H9 (cell line): ENCODE measurements around the gene LAMP2. TPM values are rescaled to one million over a fixed set of nuclear protein-coding genes. Genes with fewer than 3 reads are reported as not detected.

ENCODE experiments used
- DNase-seq: peaks from one replicate; pipeline ENCODE4 v3.0.0-alpha.2; 2017
- H2AFZ ChIP-seq: one replicate; pipeline ENCODE4 v1.6.1; 2013; ENCODE audit warnings: mild to moderate bottlenecking, low read length, control low read depth, moderate library complexity
- H2AK5ac ChIP-seq: 2 replicates; pipeline ENCODE4 v1.6.1; 2013; ENCODE audit warnings: low read length, control low read depth, mixed read lengths; ENCODE audit not compliant: insufficient read length
- H2BK120ac ChIP-seq: one replicate; pipeline ENCODE4 v1.6.1; 2013; ENCODE audit warnings: low read depth, mild to moderate bottlenecking, low read length, control low read depth, inconsistent platforms; ENCODE audit not compliant: poor library complexity, severe bottlenecking
- H2BK12ac ChIP-seq: 2 replicates; pipeline ENCODE4 v1.6.1; 2013; ENCODE audit warnings: low read length, control low read depth, mixed read lengths, low read depth; ENCODE audit not compliant: insufficient read length
- H2BK15ac ChIP-seq: 2 replicates; pipeline ENCODE4 v1.6.1; 2013; ENCODE audit warnings: low read depth, low read length, control low read depth
- H2BK20ac ChIP-seq: one replicate; pipeline ENCODE4 v1.6.1; 2013; ENCODE audit warnings: low read depth, mild to moderate bottlenecking, low read length, control low read depth, inconsistent platforms; ENCODE audit not compliant: poor library complexity, severe bottlenecking
- H2BK5ac ChIP-seq: 2 replicates; pipeline ENCODE4 v1.6.1; 2013; ENCODE audit warnings: low read length, control low read depth, mixed read lengths; ENCODE audit not compliant: insufficient read length
- H3K14ac ChIP-seq: 2 replicates; pipeline ENCODE4 v1.6.1; 2013; ENCODE audit warnings: low read length, control low read depth; ENCODE audit not compliant: insufficient read depth
- H3K18ac ChIP-seq: 2 replicates; pipeline ENCODE4 v1.6.1; 2013; ENCODE audit warnings: low read depth, mild to moderate bottlenecking, mixed read lengths, low read length, control low read depth; ENCODE audit not compliant: insufficient read length
- H3K23ac ChIP-seq: 2 replicates; pipeline ENCODE4 v1.6.1; 2013; ENCODE audit warnings: low read length, control low read depth, mixed read lengths, low read depth; ENCODE audit not compliant: insufficient read length
- H3K23me2 ChIP-seq: 2 replicates; pipeline ENCODE4 v1.6.1; 2013; ENCODE audit warnings: low read depth, mild to moderate bottlenecking, mixed read lengths, low read length, control low read depth; ENCODE audit not compliant: insufficient read length, poor library complexity, severe bottlenecking
- H3K27ac ChIP-seq: 2 replicates; pipeline ENCODE4 v1.5.1; 2013; ENCODE audit warnings: low read length, control low read depth, mixed read lengths, low read depth; ENCODE audit not compliant: insufficient read length
- H3K27me3 ChIP-seq: 2 replicates; pipeline ENCODE4 v1.6.1; 2013; ENCODE audit warnings: low read length, control low read depth, inconsistent platforms; ENCODE audit not compliant: insufficient read depth
- H3K4ac ChIP-seq: 2 replicates; pipeline ENCODE4 v1.6.1; 2013; ENCODE audit warnings: low read depth, mild to moderate bottlenecking, control low read depth, inconsistent platforms, low read length, moderate library complexity
- H3K4me1 ChIP-seq: 2 replicates; pipeline ENCODE4 v1.6.1; 2013; ENCODE audit warnings: low read length, control low read depth, inconsistent platforms; ENCODE audit not compliant: insufficient read depth
- H3K4me2 ChIP-seq: 2 replicates; pipeline ENCODE4 v1.6.1; 2013; ENCODE audit warnings: low read length, control low read depth, mixed read lengths; ENCODE audit not compliant: insufficient read length, insufficient read depth
- H3K56ac ChIP-seq: 2 replicates; pipeline ENCODE4 v1.6.1; 2013; ENCODE audit warnings: low read depth, mild to moderate bottlenecking, mixed read lengths, low read length, control low read depth; ENCODE audit not compliant: insufficient read length
- H3K79me1 ChIP-seq: 2 replicates; pipeline ENCODE4 v1.6.1; 2013; ENCODE audit warnings: low read depth, mild to moderate bottlenecking, moderate library complexity, low read length, control low read depth, inconsistent platforms; ENCODE audit not compliant: insufficient read depth, poor library complexity, severe bottlenecking
- H3K79me2 ChIP-seq: 2 replicates; pipeline ENCODE4 v1.6.1; 2013; ENCODE audit warnings: low read length, control low read depth, inconsistent platforms; ENCODE audit not compliant: insufficient read depth
- H3K9ac ChIP-seq: 2 replicates; pipeline ENCODE4 v1.6.1; 2013; ENCODE audit warnings: low read length, control low read depth, mixed read lengths; ENCODE audit not compliant: insufficient read length; ENCODE audit errors: extremely low read depth
- H3K9me3 ChIP-seq: one replicate; pipeline ENCODE4 v1.6.1; 2013; ENCODE audit warnings: low read depth, low read length, inconsistent platforms; ENCODE audit not compliant: control insufficient read depth
- H3T11ph ChIP-seq: one replicate; pipeline ENCODE4 v1.6.1; 2013; ENCODE audit warnings: mild to moderate bottlenecking, low read length, control low read depth, inconsistent platforms
- H4K20me1 ChIP-seq: one replicate; pipeline ENCODE4 v1.6.1; 2013; ENCODE audit not compliant: control insufficient read depth, insufficient read length, insufficient read depth
- H4K5ac ChIP-seq: 2 replicates; pipeline ENCODE4 v1.6.1; 2013; ENCODE audit warnings: low read depth, mild to moderate bottlenecking, mixed read lengths, low read length, control low read depth; ENCODE audit not compliant: insufficient read length
- H4K8ac ChIP-seq: replicated peaks from 2 replicates; pipeline ENCODE4 v1.6.1; 2013; ENCODE audit warnings: low read length, control low read depth, mixed read lengths, low read depth; ENCODE audit not compliant: insufficient read length
- H4K91ac ChIP-seq: 2 replicates; pipeline ENCODE4 v1.6.1; 2013; ENCODE audit warnings: low read depth, mild to moderate bottlenecking, moderate library complexity, mixed read lengths, low read length, control low read depth; ENCODE audit not compliant: insufficient read length
- H3K27ac Mint-ChIP-seq, 3 experiments: 2 replicates in 2 of 3; 3 replicates in 1 of 3; pipeline ENCODE4 v1.8.0; 2020 to 2021; ENCODE audit warnings: mixed read lengths in 3 of 3, mild to moderate bottlenecking in 1 of 3, moderate library complexity in 1 of 3
- H3K27me3 Mint-ChIP-seq: 2 replicates; pipeline ENCODE4 v1.8.0; 2021; ENCODE audit warnings: low read depth, mild to moderate bottlenecking, moderate library complexity, mixed read lengths
- H3K36me3 Mint-ChIP-seq, 3 experiments: 2 replicates in 2 of 3; 3 replicates in 1 of 3; pipeline ENCODE4 v1.8.0; 2020 to 2021; ENCODE audit warnings: low read depth in 3 of 3, mixed read lengths in 3 of 3; ENCODE audit not compliant: insufficient read depth in 1 of 3
- H3K4me1 Mint-ChIP-seq, 2 experiments: 2 replicates each; pipeline ENCODE4 v1.8.0; 2020; ENCODE audit warnings: mixed read lengths in 2 of 2
- H3K4me3 Mint-ChIP-seq, 2 experiments: 2 replicates in 1 of 2; 3 replicates in 1 of 2; pipeline ENCODE4 v1.8.0; 2020 to 2021; ENCODE audit warnings: mild to moderate bottlenecking in 2 of 2, mixed read lengths in 2 of 2, moderate library complexity in 1 of 2
- H3K9me3 Mint-ChIP-seq, 2 experiments: 2 replicates in 1 of 2; 3 replicates in 1 of 2; pipeline ENCODE4 v1.8.0; 2020; ENCODE audit warnings: mild to moderate bottlenecking in 2 of 2, mixed read lengths in 2 of 2, moderate library complexity in 1 of 2
- CTCF ChIP-seq: fragments of 200-600 bp; sonication (generic); conservative IDR thresholded peaks from 3 replicates; pipeline ENCODE4 v1.8.0; 2021; ENCODE audit warnings: antibody characterized with exemption, mild to moderate bottlenecking
- WGBS: extraction: QIAGEN DNeasy Blood & Tissue Kit; methylation state at CpG from one replicate; pipeline ENCODE4 v1.1.7; 2013; ENCODE audit warnings: missing lambda C conversion rate, low lambda C conversion rate, mixed read lengths; ENCODE audit not compliant: insufficient read length; ENCODE audit errors: extremely low coverage; 5-methylcytosine and 5-hydroxymethylcytosine counted together
- total RNA-seq: library from RNA; stranded (reverse); gene quantifications from 2 replicates; pipeline ENCODE4 v1.2.1, GENCODE V29; 2021

LAMP2 gene
- total RNA-seq, 1 experiment from 2014 or later, result 27.7 TPM

- no CpG with 5 or more reads among the region's 6 CpGs for WGBS
- Histone ChIP-seq H3K79me1 (no peaks in the 10 kb centered on the region), H3K27ac (no peak overlapping the region), H3K14ac (no peak overlapping the region), H3K4ac (no peak overlapping the region), H3K23me2 (no peaks in the 10 kb centered on the region), H3K79me2 (no peaks in the 10 kb centered on the region), H3K18ac (no peak overlapping the region), H4K8ac (no peak overlapping the region), H2BK120ac (no peak overlapping the region), H3K9me3 (peaks cover 48% of the 10 kb centered on the region), H2BK15ac (no peak overlapping the region), H3K27me3 (no peaks in the 10 kb centered on the region), H3K4me1 (peaks cover 3% of the 10 kb centered on the region; the same call in 1 of the 2 replicates), H2AK5ac (no peak overlapping the region), H4K5ac (no peak overlapping the region), H3K9ac (no peak overlapping the region), H4K20me1 (no peaks in the 10 kb centered on the region), H4K91ac (no peak overlapping the region), H3K23ac (no peak overlapping the region), H2AFZ (no peak overlapping the region), H2BK20ac (no peak overlapping the region), H2BK5ac (no peak overlapping the region), H3K56ac (no peak overlapping the region), H3K4me2 (no peak overlapping the region), H2BK12ac (no peak overlapping the region), H3T11ph (no peak overlapping the region)
- TF ChIP-seq CTCF, result no peak
- Mint-ChIP-seq H3K9me3 (peaks cover 59 to 70% of the 10 kb centered on the region in 2 experiments), H3K4me1 (peaks cover 17 to 23% of the 10 kb centered on the region in 2 experiments), H3K36me3 (no peaks in the 10 kb centered on the region; a peak in 2 of 7 replicates), H3K27ac (no peak overlapping the region), H3K27me3 (peaks cover 6% of the 10 kb centered on the region), H3K4me3 (no peak overlapping the region)
- no peak for DNase-seq
Observed at GRCh38 chrX:120379937-120380681, 89.0 kb downstream of the LAMP2 start.
